OCI-LY7 (cell line): Measurements from ENCODE around the gene RASGRP4.

ENCODE experiments used
- CTCF ChIP-seq: fragments of 200-600 bp; sonication (generic); conservative IDR thresholded peaks from 2 replicates; pipeline ENCODE4 v1.5.1; 2014; ENCODE audit warnings: mild to moderate bottlenecking, antibody characterized with exemption, low read length, moderate library complexity, mixed read lengths
- EZH2phosphoT487 ChIP-seq: fragments of 200-600 bp; sonication (generic); IDR thresholded peaks from 2 replicates; pipeline ENCODE4 v1.6.1; 2018; ENCODE audit warnings: low read depth, borderline replicate concordance, mild to moderate bottlenecking, mixed run types, antibody characterized with exemption, low read length, moderate library complexity, mixed read lengths

GRCh38 chr19:38440592-38440991, 14.6 kb upstream of the RASGRP4 start:
- TF ChIP-seq CTCF (no peak), EZH2phosphoT487 (no peak)
